GM10266 (cell line): ENCODE results near the gene KCTD12.

Experiments used
- DNase-seq: peaks from one replicate; pipeline ENCODE4 v3.0.0; 2012; ENCODE audit errors: extremely low spot score
- CTCF ChIP-seq: IDR thresholded peaks from 2 replicates; pipeline ENCODE4 v1.5.1; 2012; ENCODE audit warnings: mild to moderate bottlenecking, low read depth; ENCODE audit not compliant: control insufficient read depth, insufficient read depth; ENCODE audit errors: missing control alignments

KCTD12 gene

GRCh38 chr13:76848596-76848995 is 37.6 kb downstream of the KCTD12 start:
- TF ChIP-seq CTCF: no peak
- no peak for DNase-seq

GRCh38 chr13:76846363-76846762 is 39.8 kb downstream of the KCTD12 start:
- DNase-seq: no peak
- TF ChIP-seq CTCF: no peak

GRCh38 chr13:76845865-76846264 is 40.3 kb downstream of the KCTD12 start:
- no peak for DNase-seq
- no peak for TF ChIP-seq CTCF

- no peak for DNase-seq
- TF ChIP-seq CTCF: no peak
Measured at GRCh38 chr13:76845367-76845766, 40.8 kb downstream of the KCTD12 start.

GRCh38 chr13:76837801-76838200 is 48.4 kb downstream of the KCTD12 start:
- no peak for TF ChIP-seq CTCF
- DNase-seq: no peak

GRCh38 chr13:76836311-76836710 is 49.9 kb downstream of the KCTD12 start:
- no peak for DNase-seq
- TF ChIP-seq CTCF: no peak

GRCh38 chr13:76833441-76833954 is 52.7 kb downstream of the KCTD12 start:
- no peak for DNase-seq
- TF ChIP-seq CTCF: no peak
